ENCODE results near the gene PDHX. TPM values are rescaled to one million over a fixed set of nuclear protein-coding genes. Genes with fewer than 3 reads are reported as not detected.
"Not testable (repeated sequence)": the region's sequence is repeated elsewhere in the genome, so short reads cannot be mapped to it uniquely, and the experiment has no call there.

The PDHX gene
- total RNA-seq, 1 donor from 2014 or later: 40.3 TPM

DNA sequence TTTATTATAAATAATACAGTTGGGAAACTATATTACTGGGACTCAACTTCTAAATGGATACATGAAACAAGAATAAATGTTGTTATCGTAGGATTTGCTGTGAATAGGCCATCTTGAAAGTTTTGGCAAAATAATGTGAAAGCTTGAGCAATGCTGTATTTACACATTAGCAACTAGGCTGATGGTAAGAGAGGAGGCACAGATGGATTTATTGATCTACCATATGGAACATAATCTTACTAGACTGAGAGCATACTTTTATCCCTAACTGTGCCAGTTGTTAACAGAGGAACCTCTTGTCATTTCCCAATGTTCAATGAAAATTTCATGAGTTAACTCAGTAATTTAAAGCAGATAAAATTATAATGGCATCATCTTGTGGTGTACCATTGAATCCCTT is 23.0 kb upstream of the PDHX start:
- Mint-ChIP-seq H3K36me3 (peaks cover 19% of the 10 kb centered on the region), H3K4me3 (no peak overlapping the region), H3K27ac (no peak overlapping the region), H3K27me3 (no peaks in the 10 kb centered on the region), H3K9me3 (no peaks in the 10 kb centered on the region), H3K4me1 (ENCODE audit: unreplicated experiment) (no peaks in the 10 kb centered on the region)
- TF ChIP-seq CTCF (conservative IDR thresholded peaks at IDR 0.05): no peak
- no peak for DNase-seq (ENCODE audit: extremely low spot score, unreplicated experiment)

GRCh38 chr11:34896191-34896590 is 20.2 kb upstream of the PDHX start:
- H3K27ac Mint-ChIP-seq; H3K9me3 Mint-ChIP-seq; DNase-seq (ENCODE audit: extremely low spot score, unreplicated experiment); H3K27me3 Mint-ChIP-seq; H3K4me3 Mint-ChIP-seq; H3K4me1 Mint-ChIP-seq (ENCODE audit: unreplicated experiment): not testable (repeated sequence)
- H3K36me3 Mint-ChIP-seq: peaks cover 27% of the 10 kb centered on the region

- H3K36me3 Mint-ChIP-seq: peaks cover 27% of the 10 kb centered on the region
- H3K9me3 Mint-ChIP-seq: peaks cover 10% of the 10 kb centered on the region
- no peak overlapping the region for H3K27ac Mint-ChIP-seq
- DNase-seq (ENCODE audit: extremely low spot score, unreplicated experiment): no peak
- H3K27me3 Mint-ChIP-seq: no peaks in the 10 kb centered on the region
- no peak for TF ChIP-seq CTCF (conservative IDR thresholded peaks at IDR 0.05)
- H3K4me3 Mint-ChIP-seq: no peak overlapping the region
- H3K4me1 Mint-ChIP-seq (ENCODE audit: unreplicated experiment): no peaks in the 10 kb centered on the region
These were observed 19.1 kb upstream of the PDHX start for GRCh38 chr11:34897171-34897870.

GRCh38 chr11:34898474-34898873 is 17.9 kb upstream of the PDHX start:
- peaks cover 10% of the 10 kb centered on the region for H3K9me3 Mint-ChIP-seq
- no peak for TF ChIP-seq CTCF (conservative IDR thresholded peaks at IDR 0.05)
- H3K4me3 Mint-ChIP-seq: no peak overlapping the region
- H3K36me3 Mint-ChIP-seq: peaks cover 33% of the 10 kb centered on the region
- no peaks in the 10 kb centered on the region for H3K27me3 Mint-ChIP-seq
- no peak overlapping the region for H3K27ac Mint-ChIP-seq
- DNase-seq (ENCODE audit: extremely low spot score, unreplicated experiment): no peak
- H3K4me1 Mint-ChIP-seq (ENCODE audit: unreplicated experiment): no peaks in the 10 kb centered on the region

DNA sequence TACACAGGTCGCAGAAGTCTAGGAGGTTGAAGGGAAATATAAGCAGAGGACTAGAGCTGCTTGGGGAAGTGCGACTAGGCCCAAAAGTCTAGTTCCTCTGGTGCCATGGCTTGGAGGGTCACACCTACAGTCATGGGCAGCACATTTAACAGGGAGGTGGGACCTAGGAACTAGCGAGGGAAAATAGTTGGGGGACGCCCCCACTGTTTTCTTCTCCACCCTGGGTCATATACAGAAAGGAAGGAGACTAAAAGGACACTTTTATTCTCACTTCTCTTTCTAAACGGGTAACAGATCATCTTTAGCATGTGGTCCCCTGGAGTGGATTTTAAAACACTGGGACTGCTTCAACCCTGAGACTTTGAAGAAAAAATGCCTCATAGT is 16.8 kb upstream of the PDHX start:
- peaks cover 13% of the 10 kb centered on the region for H3K9me3 Mint-ChIP-seq
- H3K36me3 Mint-ChIP-seq: peaks cover 43% of the 10 kb centered on the region

More for the DNA sequence above, 16.8 kb upstream of the PDHX start:
- H3K4me3 Mint-ChIP-seq: no peak overlapping the region
- no peaks in the 10 kb centered on the region for H3K27me3 Mint-ChIP-seq
- no peak for TF ChIP-seq CTCF (conservative IDR thresholded peaks at IDR 0.05)
- no peaks in the 10 kb centered on the region for H3K4me1 Mint-ChIP-seq (ENCODE audit: unreplicated experiment)
- DNase-seq (ENCODE audit: extremely low spot score, unreplicated experiment): no peak
- H3K27ac Mint-ChIP-seq: no peak overlapping the region
